Kidney epithelial cell (primary cell): ENCODE results near the gene OVAAL. TPM values are rescaled to one million over a fixed set of nuclear protein-coding genes. Genes with fewer than 3 reads are reported as not detected.

Experiments used
- DNase-seq: peaks from one replicate; pipeline ENCODE4 v3.0.0-alpha.2; 2010; ENCODE audit warnings: low read depth
- H3K27me3 ChIP-seq: 2 replicates; pipeline ENCODE4 v1.6.0; 2011; ENCODE audit warnings: low read length; ENCODE audit not compliant: control insufficient read depth, insufficient read depth
- H3K36me3 ChIP-seq: 2 replicates; pipeline ENCODE4 v1.5.1; 2011; ENCODE audit warnings: low read length; ENCODE audit not compliant: control insufficient read depth, insufficient read depth
- H3K4me3 ChIP-seq: 2 replicates; pipeline ENCODE4 v1.5.1; 2011; ENCODE audit warnings: low read depth, mild to moderate bottlenecking, control low read depth, low read length
- total RNA-seq: library from RNA; depleted of rRNA; stranded (reverse); fragments of >200 nt; gene quantifications from 2 replicates; pipeline ENCODE4 v1.2.3, GENCODE V29; 2015
- TF ChIP-seq, protein P1 (sequence below): IDR thresholded peaks from 2 replicates; pipeline ENCODE4 v1.5.1; 2011; ENCODE audit warnings: mild to moderate bottlenecking, moderate library complexity, low read length, control low read depth, inconsistent platforms; ENCODE audit not compliant: insufficient read depth, poor library complexity, severe bottlenecking

Gene OVAAL
- total RNA-seq, 1 donor from 2014 or later = not detected

DNA sequence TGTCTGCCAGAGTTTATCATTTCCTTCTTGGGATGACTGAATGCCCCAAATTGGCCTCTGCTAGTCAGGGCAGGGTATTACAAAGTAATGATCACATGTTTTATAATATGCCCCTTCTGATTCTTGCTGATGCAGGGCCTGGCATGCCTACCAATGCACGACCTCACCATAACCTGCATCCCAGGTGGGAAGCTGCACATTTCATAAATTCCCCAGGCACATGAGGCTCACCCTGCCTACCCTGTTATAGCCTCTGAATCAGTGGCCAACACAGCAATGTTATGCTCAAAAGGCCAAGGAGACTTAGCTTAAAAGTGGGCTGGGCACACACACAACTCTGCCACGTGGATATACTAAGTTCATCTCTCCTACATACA, 45.1 kb downstream of the OVAAL start:
- TF ChIP-seq, protein P1, sequence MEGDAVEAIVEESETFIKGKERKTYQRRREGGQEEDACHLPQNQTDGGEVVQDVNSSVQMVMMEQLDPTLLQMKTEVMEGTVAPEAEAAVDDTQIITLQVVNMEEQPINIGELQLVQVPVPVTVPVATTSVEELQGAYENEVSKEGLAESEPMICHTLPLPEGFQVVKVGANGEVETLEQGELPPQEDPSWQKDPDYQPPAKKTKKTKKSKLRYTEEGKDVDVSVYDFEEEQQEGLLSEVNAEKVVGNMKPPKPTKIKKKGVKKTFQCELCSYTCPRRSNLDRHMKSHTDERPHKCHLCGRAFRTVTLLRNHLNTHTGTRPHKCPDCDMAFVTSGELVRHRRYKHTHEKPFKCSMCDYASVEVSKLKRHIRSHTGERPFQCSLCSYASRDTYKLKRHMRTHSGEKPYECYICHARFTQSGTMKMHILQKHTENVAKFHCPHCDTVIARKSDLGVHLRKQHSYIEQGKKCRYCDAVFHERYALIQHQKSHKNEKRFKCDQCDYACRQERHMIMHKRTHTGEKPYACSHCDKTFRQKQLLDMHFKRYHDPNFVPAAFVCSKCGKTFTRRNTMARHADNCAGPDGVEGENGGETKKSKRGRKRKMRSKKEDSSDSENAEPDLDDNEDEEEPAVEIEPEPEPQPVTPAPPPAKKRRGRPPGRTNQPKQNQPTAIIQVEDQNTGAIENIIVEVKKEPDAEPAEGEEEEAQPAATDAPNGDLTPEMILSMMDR = no peak
- H3K36me3 ChIP-seq = no peaks in the 10 kb centered on the region
- no peak for DNase-seq
- H3K4me3 ChIP-seq = no peak overlapping the region
- H3K27me3 ChIP-seq = no peaks in the 10 kb centered on the region

- TF ChIP-seq, protein P1 = no peak
- no peaks in the 10 kb centered on the region for H3K36me3 ChIP-seq
- no peak for DNase-seq
- H3K4me3 ChIP-seq = no peak overlapping the region
- no peaks in the 10 kb centered on the region for H3K27me3 ChIP-seq
These were observed 47.4 kb downstream of the OVAAL start for GRCh38 chr1:180606155-180606554.

DNA sequence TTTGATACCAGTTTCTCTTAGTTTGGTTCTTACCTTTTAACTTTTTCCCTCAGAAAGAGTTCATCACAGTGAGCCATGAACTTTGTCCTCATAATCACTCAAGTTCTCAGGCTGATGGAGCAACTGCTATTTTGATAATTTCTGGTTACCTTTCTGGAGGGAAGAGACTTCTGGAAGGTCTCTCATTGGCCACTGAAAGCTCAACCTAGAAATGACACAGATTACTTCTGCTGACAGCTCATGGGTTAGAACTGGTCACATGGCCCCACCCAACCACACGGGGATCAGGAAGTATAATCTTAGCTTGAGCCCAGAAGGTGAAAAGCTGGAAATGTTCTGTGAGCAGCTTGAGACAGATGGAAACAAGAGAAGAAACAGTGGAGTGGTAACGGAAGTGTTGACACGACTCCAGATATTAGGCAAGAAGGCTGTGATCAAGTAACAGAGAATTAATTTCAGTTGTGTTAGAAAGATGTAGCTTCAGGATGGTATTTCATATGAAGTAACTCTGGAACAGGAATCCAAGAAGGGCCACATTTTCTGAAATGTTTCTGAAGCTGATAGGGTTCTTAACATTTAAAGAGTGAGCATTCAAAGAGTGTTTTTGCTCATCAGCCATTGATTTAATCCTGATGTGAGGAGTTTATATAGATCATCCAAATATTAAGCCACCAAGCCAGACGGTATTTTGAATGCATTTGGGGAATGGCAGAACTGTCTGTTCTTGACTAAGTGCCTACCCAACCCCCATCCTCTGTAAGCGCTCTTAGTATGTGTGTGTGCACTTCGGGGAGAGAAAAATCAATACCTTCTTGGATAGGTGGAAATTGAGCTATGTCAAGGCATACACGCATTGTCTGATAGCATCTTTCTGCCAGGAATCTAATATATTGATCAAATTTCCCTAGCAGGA, 51.1 kb downstream of the OVAAL start:
- no peaks in the 10 kb centered on the region for H3K36me3 ChIP-seq
- H3K4me3 ChIP-seq = no peak overlapping the region
- no peak for DNase-seq
- TF ChIP-seq, protein P1 = no peak
- no peaks in the 10 kb centered on the region for H3K27me3 ChIP-seq

- no peaks in the 10 kb centered on the region for H3K36me3 ChIP-seq
- DNase-seq = no peak
- TF ChIP-seq, protein P1 = no peak
- no peak overlapping the region for H3K4me3 ChIP-seq
- H3K27me3 ChIP-seq = no peaks in the 10 kb centered on the region
These were observed 51.8 kb downstream of the OVAAL start for GRCh38 chr1:180610556-180611015.

- TF ChIP-seq, protein P1 = no peak
- DNase-seq = no peak
- no peak overlapping the region for H3K4me3 ChIP-seq
- no peaks in the 10 kb centered on the region for H3K27me3 ChIP-seq
- no peaks in the 10 kb centered on the region for H3K36me3 ChIP-seq
These were observed 52.5 kb downstream of the OVAAL start for GRCh38 chr1:180611016-180611930.
